ENCODE data around the gene ACTR1B. TPM values are rescaled to one million over a fixed set of nuclear protein-coding genes. Genes with fewer than 3 reads are reported as not detected.

Gene ACTR1B
- total RNA-seq, 4 donors from 2014 or later = 47.3 to 82.3 (median 78.4) TPM

GRCh38 chr2:97660044-97660774 lies 3.6 kb downstream of the ACTR1B start:
- WGBS, 2 donors = 93 to 95% methylated on average over 20 of the region's 20 CpGs
- no peak for DNase-seq (ENCODE audit: low spot score in 2 of 2)
- TF ChIP-seq, protein P1, sequence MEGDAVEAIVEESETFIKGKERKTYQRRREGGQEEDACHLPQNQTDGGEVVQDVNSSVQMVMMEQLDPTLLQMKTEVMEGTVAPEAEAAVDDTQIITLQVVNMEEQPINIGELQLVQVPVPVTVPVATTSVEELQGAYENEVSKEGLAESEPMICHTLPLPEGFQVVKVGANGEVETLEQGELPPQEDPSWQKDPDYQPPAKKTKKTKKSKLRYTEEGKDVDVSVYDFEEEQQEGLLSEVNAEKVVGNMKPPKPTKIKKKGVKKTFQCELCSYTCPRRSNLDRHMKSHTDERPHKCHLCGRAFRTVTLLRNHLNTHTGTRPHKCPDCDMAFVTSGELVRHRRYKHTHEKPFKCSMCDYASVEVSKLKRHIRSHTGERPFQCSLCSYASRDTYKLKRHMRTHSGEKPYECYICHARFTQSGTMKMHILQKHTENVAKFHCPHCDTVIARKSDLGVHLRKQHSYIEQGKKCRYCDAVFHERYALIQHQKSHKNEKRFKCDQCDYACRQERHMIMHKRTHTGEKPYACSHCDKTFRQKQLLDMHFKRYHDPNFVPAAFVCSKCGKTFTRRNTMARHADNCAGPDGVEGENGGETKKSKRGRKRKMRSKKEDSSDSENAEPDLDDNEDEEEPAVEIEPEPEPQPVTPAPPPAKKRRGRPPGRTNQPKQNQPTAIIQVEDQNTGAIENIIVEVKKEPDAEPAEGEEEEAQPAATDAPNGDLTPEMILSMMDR (IDR thresholded peaks at IDR 0.05) = no peak
- TF ChIP-seq POLR2A (IDR thresholded peaks at IDR 0.05) = no peak
- intact Hi-C loops (cut with DNase I; ENCODE audit: low total_unique reads) = no loop called here
- no peak overlapping the region for H3K4me3 ChIP-seq (ENCODE audit: low read depth, poor library complexity, severe bottlenecking)

GRCh38 chr2:97659256-97660043 lies 4.4 kb downstream of the ACTR1B start:
- no peak for TF ChIP-seq POLR2A (IDR thresholded peaks at IDR 0.05)
- TF ChIP-seq, protein P1 (IDR thresholded peaks at IDR 0.05) = no peak
- intact Hi-C loops (cut with DNase I; ENCODE audit: low total_unique reads) = no loop called here
- WGBS, 2 donors = 92 to 93% methylated on average over 26 to 28 of the region's 29 CpGs
- DNase-seq (ENCODE audit: low spot score in 2 of 2) = no peak
- no peak overlapping the region for H3K4me3 ChIP-seq (ENCODE audit: low read depth, poor library complexity, severe bottlenecking)

- no peak overlapping the region for H3K4me3 ChIP-seq (ENCODE audit: low read depth, poor library complexity, severe bottlenecking)
- intact Hi-C loops (cut with DNase I; ENCODE audit: low total_unique reads) = no loop called here
- TF ChIP-seq POLR2A (IDR thresholded peaks at IDR 0.05) = no peak
- TF ChIP-seq, protein P1 (IDR thresholded peaks at IDR 0.05) = no peak
- no peak for DNase-seq (ENCODE audit: low spot score in 2 of 2)
- 83 to 84% methylated on average over 12 to 13 of the region's 13 CpGs for WGBS, 2 donors
These were observed 5.1 kb downstream of the ACTR1B start for GRCh38 chr2:97658691-97659157.

DNA sequence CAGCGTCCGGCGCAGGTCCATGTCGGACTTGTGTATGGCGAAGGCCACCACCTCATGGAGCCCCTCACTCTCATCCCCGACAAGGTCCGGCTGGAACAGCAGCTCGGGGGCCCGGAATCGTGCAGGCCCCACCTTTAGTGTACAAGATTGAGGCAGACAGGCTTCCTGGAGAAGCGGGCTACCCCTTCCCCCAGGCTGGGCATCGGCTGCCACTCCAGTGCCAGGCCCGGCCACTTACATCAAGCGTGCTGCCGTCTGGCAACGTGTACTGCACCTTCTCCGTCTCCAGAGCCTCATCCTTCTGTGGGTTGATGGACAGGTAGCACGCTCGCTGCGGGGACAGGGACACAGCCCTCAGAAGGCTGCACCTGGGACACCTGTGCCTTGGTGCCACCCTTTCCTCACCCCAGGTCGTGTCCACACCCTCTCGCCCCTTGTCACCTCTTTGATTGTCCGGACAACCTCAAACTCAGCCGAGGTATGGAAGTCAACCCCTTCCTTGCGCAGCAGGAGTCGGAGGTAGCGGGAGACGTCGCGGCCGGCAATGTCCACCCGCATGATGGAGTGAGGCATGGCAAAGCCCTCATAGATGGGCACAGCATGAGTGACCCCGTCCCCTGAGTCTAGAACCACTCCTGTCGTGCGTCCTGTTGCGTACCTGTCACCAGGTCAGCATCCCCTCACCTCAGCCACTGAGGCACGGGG lies 5.7 kb downstream of the ACTR1B start:
- TF ChIP-seq, protein P1 (IDR thresholded peaks at IDR 0.05) = no peak
- TF ChIP-seq POLR2A (IDR thresholded peaks at IDR 0.05) = no peak
- intact Hi-C loops (cut with DNase I; ENCODE audit: low total_unique reads) = no loop called here
- no peak overlapping the region for H3K4me3 ChIP-seq (ENCODE audit: low read depth, poor library complexity, severe bottlenecking)
- no peak for DNase-seq (ENCODE audit: low spot score in 2 of 2)
- 93 to 94% methylated on average over 34 to 35 of the region's 37 CpGs for WGBS, 2 donors

DNA sequence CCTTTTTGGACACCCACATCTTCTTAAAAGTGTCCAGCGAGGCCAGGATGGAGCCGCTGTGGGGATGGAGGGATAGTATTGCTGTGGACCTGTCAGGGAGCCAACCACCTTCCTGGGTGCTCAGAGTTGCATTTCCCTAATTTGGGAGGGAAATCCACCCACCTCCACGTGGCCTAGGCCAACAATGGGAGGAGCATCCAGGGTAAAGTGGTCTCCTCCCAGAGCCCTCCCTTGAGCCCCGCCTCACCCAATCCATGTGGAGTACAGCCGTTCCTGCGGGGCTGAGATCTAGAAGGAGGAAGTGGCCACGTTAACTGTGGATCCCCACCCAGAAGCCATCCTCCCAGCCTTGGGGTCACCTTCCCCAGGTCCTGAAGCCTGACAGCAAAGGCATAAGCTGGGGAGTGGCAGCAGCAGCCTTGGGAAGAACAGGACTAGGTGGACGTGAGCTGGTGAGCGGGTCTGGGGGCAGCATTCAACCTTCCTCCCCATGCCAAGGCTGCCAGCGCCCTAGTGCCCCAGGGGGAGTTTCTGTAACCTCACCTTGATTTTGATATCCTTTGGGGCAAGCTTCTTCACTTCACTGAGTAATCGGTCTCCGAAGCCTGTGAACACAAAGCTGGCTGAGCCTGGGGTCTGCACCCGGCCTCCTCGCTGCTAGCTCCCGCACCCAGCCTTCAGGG lies 6.8 kb downstream of the ACTR1B start:
- no peak for DNase-seq (ENCODE audit: low spot score in 2 of 2)
- 80% methylated on average over 12 to 15 of the region's 15 CpGs for WGBS, 2 donors
- intact Hi-C loops (cut with DNase I; ENCODE audit: low total_unique reads) = no loop called here
- no peak overlapping the region for H3K4me3 ChIP-seq (ENCODE audit: low read depth, poor library complexity, severe bottlenecking)
- TF ChIP-seq POLR2A (IDR thresholded peaks at IDR 0.05) = no peak
- TF ChIP-seq, protein P1 (IDR thresholded peaks at IDR 0.05) = no peak

Measured in lower leg skin (tissue), 4 donors.